ENCODE data around the gene FXYD1.
"Not testable (repeated sequence)": the region's sequence is repeated elsewhere in the genome, so short reads cannot be mapped to it uniquely, and the experiment has no call there.

The FXYD1 gene

GRCh38 chr19:35100588-35101533, 37.8 kb upstream of the FXYD1 start:
- ChIA-PET POLR2A (ENCODE audit: low non-redundant PET) (no interaction called here), CTCF (interaction anchor here (0.6 to 3.1 kb wide), 5 partner anchors 11 to 128 kb away, joined by 3 to 16 read pairs (median 3); partner anchors contain the start of gene FXYD3)
- TF ChIP-seq CTCF (conservative IDR thresholded peaks at IDR 0.05; ENCODE audit: low read depth) = no peak
- H3K27ac ChIP-seq = peak overlapping the region; percentile 92
- DNase-seq (ENCODE audit: low spot score) = no peak

GRCh38 chr19:35101949-35102348, 36.7 kb upstream of the FXYD1 start:
- POLR2A ChIA-PET (ENCODE audit: low non-redundant PET); DNase-seq (ENCODE audit: low spot score); H3K27ac ChIP-seq: not testable (repeated sequence)
- CTCF ChIA-PET = interaction anchor here (0.6 to 0.8 kb wide), 2 partner anchors 35 to 62 kb away, joined by 3 read pairs; no protein-coding TSS in a partner anchor

- H3K27ac ChIP-seq; POLR2A ChIA-PET (ENCODE audit: low non-redundant PET); DNase-seq (ENCODE audit: low spot score): not testable (repeated sequence)
- CTCF ChIA-PET = interaction anchor here (0.6 kb wide), 1 partner anchor 36 kb away, joined by 5 read pairs; no protein-coding TSS in a partner anchor
Measured at GRCh38 chr19:35103614-35104013, 35.0 kb upstream of the FXYD1 start.

- POLR2A ChIA-PET (ENCODE audit: low non-redundant PET) = no interaction called here
- no peak for DNase-seq (ENCODE audit: low spot score)
- CTCF ChIA-PET = interaction anchor here (0.6 kb wide), 1 partner anchor 37 kb away, joined by 5 read pairs; no protein-coding TSS in a partner anchor
- no peak for TF ChIP-seq CTCF (conservative IDR thresholded peaks at IDR 0.05; ENCODE audit: low read depth)
- H3K27ac ChIP-seq = peak overlapping the region; percentile 12; the same call in 1 of the 2 replicates
Measured at GRCh38 chr19:35104361-35104760, 34.3 kb upstream of the FXYD1 start.

GRCh38 chr19:35105047-35105410, 33.6 kb upstream of the FXYD1 start:
- DNase-seq (ENCODE audit: low spot score) = no peak
- POLR2A ChIA-PET (ENCODE audit: low non-redundant PET) = no interaction called here
- CTCF ChIA-PET = no interaction called here
- no peak overlapping the region; the same call in 1 of the 2 replicates for H3K27ac ChIP-seq
- TF ChIP-seq CTCF (conservative IDR thresholded peaks at IDR 0.05; ENCODE audit: low read depth) = no peak

GRCh38 chr19:35105411-35106290, 33.0 kb upstream of the FXYD1 start:
- POLR2A ChIA-PET (ENCODE audit: low non-redundant PET) = no interaction called here
- CTCF ChIA-PET = no interaction called here
- no peak for TF ChIP-seq CTCF (conservative IDR thresholded peaks at IDR 0.05; ENCODE audit: low read depth)
- peak overlapping the region; percentile 41 for H3K27ac ChIP-seq
- DNase-seq (ENCODE audit: low spot score) = no peak

GRCh38 chr19:35106291-35106583, 32.4 kb upstream of the FXYD1 start:
- no peak for TF ChIP-seq CTCF (conservative IDR thresholded peaks at IDR 0.05; ENCODE audit: low read depth)
- no peak for DNase-seq (ENCODE audit: low spot score)
- CTCF ChIA-PET = no interaction called here
- POLR2A ChIA-PET (ENCODE audit: low non-redundant PET) = no interaction called here
- peak overlapping the region; percentile 41 for H3K27ac ChIP-seq
